Motor neuron (in vitro differentiated cells): Measurements from ENCODE around the gene KLHDC8B. TPM values are rescaled to one million over a fixed set of nuclear protein-coding genes. Genes with fewer than 3 reads are reported as not detected.

Experiments used
- ATAC-seq, 8 experiments: fragments of 200-7000 bp; cut with Tn5 transposase; replicated peaks in 6 of 8; 2 replicates each; pipeline ENCODE4 v1.8.0; 2021; ENCODE audit warnings: mild to moderate bottlenecking in 8 of 8, moderate library complexity in 8 of 8
- H3K27ac ChIP-seq, 2 donors: fragments of 250-450 bp; sonication (Bioruptor Pico); 2 replicates each; pipeline ENCODE4 v1.9.0; 2021; ENCODE audit warnings: antibody characterized with exemption in 2 of 2, mild to moderate bottlenecking in 2 of 2, moderate library complexity in 1 of 2
- H3K4me1 ChIP-seq, 2 donors: fragments of 250-450 bp; sonication (Bioruptor Pico); replicated peaks in 1 of 2; 2 replicates each; pipeline ENCODE4 v1.6.1; 2021; ENCODE audit warnings: antibody characterized with exemption in 2 of 2, mild to moderate bottlenecking in 2 of 2, moderate library complexity in 1 of 2
- H3K4me3 ChIP-seq, 5 donors: fragments of 250-450 bp; sonication (Bioruptor Pico); 2 replicates each; pipeline ENCODE4 v1.9.0; 2021; ENCODE audit warnings: antibody characterized with exemption in 5 of 5, mild to moderate bottlenecking in 5 of 5, moderate library complexity in 4 of 5
- WGBS, 10 experiments: fragments of 450-650 bp; shearing (Covaris generic); methylation state at CpG; one replicate each; pipeline ENCODE4 v1.0.0; 2022; 5-methylcytosine and 5-hydroxymethylcytosine counted together
- in situ Hi-C, 9 experiments: fragments of 400-800 bp; cut with MboI; loops; one replicate each; pipeline ENCODE4 v1.15.0; 2021; ENCODE audit warnings: low sequenced_read_pairs in 9 of 9, low pct_unique_long_range_greater_than_20kb in 2 of 9; ENCODE audit not compliant: unreplicated experiment in 9 of 9
- total RNA-seq, 8 experiments: library from RNA; unstranded; fragments of 300-600 nt; gene quantifications; 2 replicates each; pipeline versions ENCODE4 v1.2.3 to v1.2.4, GENCODE V29; 2022

Gene KLHDC8B
- total RNA-seq, 8 experiments from 2014 or later: 18.5 to 83.7 (median 37.7) TPM

GRCh38 chr3:49162751-49163419 is 8.5 kb upstream of the KLHDC8B start:
- in situ Hi-C loops: loop anchor here in 2 of 9 experiments (25.0 kb wide), 1 partner anchor 274 kb away; the partner anchor contains the start of gene NICN1 (in 2 of the 2)
- Histone ChIP-seq H3K4me3 (no peak overlapping the region), H3K27ac (no peak overlapping the region), H3K4me1 (peaks cover 11 to 14% of the 10 kb centered on the region in 2 donors)
- 74 to 100% (median 92%) methylated on average over 1 to 14 of the region's 21 CpGs; no CpG with 5 or more reads in 2 of the 10 experiments for WGBS, 10 experiments
- ATAC-seq: no peak

- Histone ChIP-seq H3K27ac (no peak overlapping the region), H3K4me3 (no peak overlapping the region), H3K4me1 (peaks cover 8 to 14% of the 10 kb centered on the region in 2 donors)
- WGBS, 10 experiments: 93 to 100% (median 100%) methylated on average over 2 to 5 of the region's 8 CpGs; no CpG with 5 or more reads in 5 of the 10 experiments
- ATAC-seq: no peak
- in situ Hi-C loops: loop anchor here in 2 of 9 experiments (25.0 kb wide), 1 partner anchor 274 kb away; the partner anchor contains the start of gene NICN1 (in 2 of the 2)
Observed at GRCh38 chr3:49163609-49164008, 7.8 kb upstream of the KLHDC8B start.

GRCh38 chr3:49164983-49165720 is 6.2 kb upstream of the KLHDC8B start:
- peak overlapping the region; percentile 70 to 100 (median 93) for H3K4me3 ChIP-seq
- peaks cover 8 to 14% of the 10 kb centered on the region in 2 donors for H3K4me1 ChIP-seq
- H3K27ac ChIP-seq: peak overlapping the region; percentile 64 to 91
- in situ Hi-C loops: loop anchor here in 2 of 9 experiments (25.0 kb wide), 1 partner anchor 272 kb away; the partner anchor contains the start of gene NICN1 (in 2 of the 2)
- ATAC-seq: peak in 3 of 8 experiments; percentile 9 to 31 (median 20)
- 12 to 100% (median 48%) methylated on average over 1 to 5 of the region's 6 CpGs; no CpG with 5 or more reads in 3 of the 10 experiments for WGBS, 10 experiments

- peak within 1 kb of the TSS; percentile 70 to 100 (median 93) for H3K4me3 ChIP-seq
- peak within 1 kb of the TSS; percentile 64 to 91 for H3K27ac ChIP-seq
- peak; percentile 55 to 79 (median 68) for ATAC-seq
- in situ Hi-C loops: loop anchor here in 2 of 9 experiments (25.0 kb wide), 1 partner anchor 271 kb away; the partner anchor contains the start of gene NICN1 (in 2 of the 2)
- 0 to 59% (median 3%) methylated on average over 3 to 7 of the region's 69 CpGs; no CpG with 5 or more reads in 5 of the 10 experiments for WGBS, 10 experiments
- H3K4me1 ChIP-seq: peaks cover 14 to 20% of the 10 kb centered on the region in 2 donors
Observed at GRCh38 chr3:49165771-49166751, 5.3 kb upstream of the KLHDC8B start, which contains the start of gene CCDC71. TSS of gene CCDC71 (minus strand) at chr3:49166331. CDS start at chr3:49164208, 2,123 bp downstream.

GRCh38 chr3:49166752-49167556 is 4.4 kb upstream of the KLHDC8B start:
- peak overlapping the region in 1 of 2 donors; percentile 91 for H3K27ac ChIP-seq
- ATAC-seq: no peak
- in situ Hi-C loops: loop anchor here in 2 of 9 experiments (25.0 kb wide), 1 partner anchor 270 kb away; the partner anchor contains the start of gene NICN1 (in 2 of the 2)
- 78 to 100% (median 91%) methylated on average over 1 to 4 of the region's 6 CpGs; no CpG with 5 or more reads in 3 of the 10 experiments for WGBS, 10 experiments
- H3K4me3 ChIP-seq: peak overlapping the region in 4 of 5 donors; percentile 73 to 100 (median 96)
- H3K4me1 ChIP-seq: peaks cover 14 to 20% of the 10 kb centered on the region in 2 donors

GRCh38 chr3:49170744-49171118 is 667 bp upstream of the KLHDC8B start:
- WGBS, 10 experiments: 40% methylated on average over 1 of the region's 1 CpG; no CpG with 5 or more reads in 9 of the 10 experiments
- peak overlapping the region; percentile 50 to 88 (median 84) for H3K4me3 ChIP-seq
- ATAC-seq: no peak
- peaks cover 39 to 45% of the 10 kb centered on the region in 2 donors for H3K4me1 ChIP-seq
- H3K27ac ChIP-seq: peak overlapping the region; percentile 83 to 88
- in situ Hi-C loops: loop anchor here in 2 of 9 experiments (25.0 kb wide), 1 partner anchor 267 kb away; the partner anchor contains the start of gene NICN1 (in 2 of the 2)

GRCh38 chr3:49171775-49172500 is 540 bp downstream of the KLHDC8B start:
- peaks cover 38 to 39% of the 10 kb centered on the region in 2 donors for H3K4me1 ChIP-seq
- H3K4me3 ChIP-seq: peak overlapping the region; percentile 50 to 88 (median 84)
- in situ Hi-C loops: loop anchor here in 2 of 9 experiments (25.0 kb wide), 1 partner anchor 265 kb away; the partner anchor contains the start of gene NICN1 (in 2 of the 2)
- H3K27ac ChIP-seq: peak overlapping the region; percentile 83 to 88
- peak in 2 of 8 experiments; percentile 1 to 5 for ATAC-seq
- WGBS, 10 experiments: 0 to 60% (median 0%) methylated on average over 1 to 3 of the region's 7 CpGs; no CpG with 5 or more reads in 5 of the 10 experiments

- Histone ChIP-seq H3K27ac (peak overlapping the region; percentile 83 to 88), H3K4me1 (peaks cover 38 to 39% of the 10 kb centered on the region in 2 donors), H3K4me3 (peak overlapping the region; percentile 50 to 88 (median 84))
- 45% methylated on average over 4 of the region's 7 CpGs; no CpG with 5 or more reads in 9 of the 10 experiments for WGBS, 10 experiments
- ATAC-seq: no peak
- in situ Hi-C loops: loop anchor here in 2 of 9 experiments (25.0 kb wide), 1 partner anchor 265 kb away; the partner anchor contains the start of gene NICN1 (in 2 of the 2)
Observed at GRCh38 chr3:49172551-49173041, 1.2 kb downstream of the KLHDC8B start.

GRCh38 chr3:49173116-49173791 is 1.9 kb downstream of the KLHDC8B start:
- Histone ChIP-seq H3K27ac (peak overlapping the region; percentile 83 to 88), H3K4me1 (peaks cover 38 to 39% of the 10 kb centered on the region in 2 donors), H3K4me3 (peak overlapping the region in 4 of 5 donors; percentile 68 to 88 (median 84))
- ATAC-seq: peak in 5 of 8 experiments; percentile 52 to 64 (median 56)
- in situ Hi-C loops: loop anchor here in 2 of 9 experiments (25.0 kb wide), 1 partner anchor 264 kb away; the partner anchor contains the start of gene NICN1 (in 2 of the 2)
- WGBS, 10 experiments: 0% methylated on average over 1 of the region's 3 CpGs; no CpG with 5 or more reads in 9 of the 10 experiments
